ENCODE measurements around the gene ITGAE. TPM values are rescaled to one million over a fixed set of nuclear protein-coding genes. Genes with fewer than 3 reads are reported as not detected.

The ITGAE gene
- 21.9 and 27.0 TPM in 2 replicates for total RNA-seq (2013; cell fraction: nucleolus; rRNA removed)
- total RNA-seq (2014; rRNA removed) (19.6 and 19.7 TPM in 2 replicates), total RNA-seq (2014; rRNA removed; fragmentation: Illumina TruSeq; extraction: Trizol) (19.1 and 21.7 TPM in 2 replicates), total RNA-seq (2021) (13.1 and 13.6 TPM in 2 replicates), polyA plus RNA-seq (2011; rRNA removed) (41.3 TPM in 2 replicates), polyA plus RNA-seq (2014; fragmentation: Illumina TruSeq; extraction: Trizol) (19.2 and 19.4 TPM in 2 replicates), polyA plus RNA-seq (2014; fragmentation: Nextera tagmentation; extraction: Ambion mirVana) (100 to 1,000 TPM; 145 to 161 TPM), polyA plus RNA-seq (2014; rRNA removed) (28.3 and 33.9 TPM in 2 replicates), polyA plus RNA-seq (2016; fragmentation: Nextera tagmentation; extraction: Ambion mirVana) (10 to 100 TPM; 48.0 to 53.0 TPM), polyA minus RNA-seq (2011; rRNA and poly(A)+ RNA removed) (5.2 and 7.2 TPM in 2 replicates), Bru-seq, nascent RNA (percentile 41 among the genes with signal in this experiment), BruChase-seq, experiment 1, labeled RNA remaining after a 6-hour chase (percentile 37 among the genes with signal in this experiment), BruChase-seq, experiment 2, labeled RNA remaining after a 2-hour chase (percentile 37 among the genes with signal in this experiment)
- polyA plus RNA-seq (2011; ENCODE audit: low read depth), result 18.6 TPM
- 26.0 and 26.2 TPM in 2 replicates for polyA plus RNA-seq (2011; cell fraction: cytosol; rRNA removed)
- polyA plus RNA-seq (2011; cell fraction: nucleus; rRNA removed), result 20.9 and 21.5 TPM in 2 replicates
- 19.1 and 25.9 TPM in 2 replicates for polyA plus RNA-seq (2012)
- 4.3 and 5.6 TPM in 2 replicates for polyA minus RNA-seq (2011; cell fraction: cytosol; rRNA and poly(A)+ RNA removed)
- 4.6 and 7.5 TPM in 2 replicates for polyA minus RNA-seq (2011; cell fraction: nucleus; rRNA and poly(A)+ RNA removed)
- long read RNA-seq, experiment 1, transcript ITGAE-207 (4 exons, 672 nt), result major isoform, 6 of 10 reads
- long read RNA-seq, experiment 1, partial matches to known transcripts, result 2 of 10 reads
- long read RNA-seq, experiment 1, other reads (novel, unspliced or antisense), result 1 of 10 reads
- long read RNA-seq, experiment 2, transcript ITGAE-207 (4 exons, 672 nt), result major isoform, 38 of 50 reads
- long read RNA-seq, experiment 2, transcript ITGAE-202 (5 exons, 721 nt), result minor isoform, 5 of 50 reads
- long read RNA-seq, experiment 2, partial matches to known transcripts, result 1 of 50 reads
- long read RNA-seq, experiment 2, other reads (novel, unspliced or antisense), result 5 of 50 reads

- peaks cover 52% of the 10 kb centered on the region for H3K4me1 ChIP-seq (ENCODE audit: control insufficient read depth, insufficient read depth, low read length)
- no peak within 1 kb of the TSS for H2AFZ ChIP-seq (ENCODE audit: control insufficient read depth, low read depth, low read length)
- no peaks in the 10 kb centered on the region for H3K36me3 ChIP-seq (ENCODE audit: control insufficient read depth in 2 of 2, insufficient read depth in 2 of 2, low read length in 1 of 2)
- FAIRE-seq (no peak), ATAC-seq (no peak), DNase-seq (ENCODE audit: low read depth, low spot score) (no peak)
- intact Hi-C loops (cut with micrococcal nuclease; ENCODE audit: unreplicated experiment) (no loop called here), in situ Hi-C loops (cut with MboI) (no loop called here)
- no peak within 1 kb of the TSS for H3K4me3 ChIP-seq
- ChIA-PET SMC1A (ENCODE audit: uncharacterized antibody, unreplicated experiment) (interaction anchor here (1.4 kb wide), 1 partner anchor 63 kb away, joined by 4 read pairs; no protein-coding TSS in a partner anchor), POLR2A (no interaction called here), CTCF (interaction anchor here (1.3 kb wide), 1 partner anchor 68 kb away, joined by 3 read pairs; no protein-coding TSS in a partner anchor), RAD21 (ENCODE audit: unreplicated experiment) (no interaction called here)
- 95% methylated on average over 17 of the region's 17 CpGs for WGBS (ENCODE audit: insufficient coverage, insufficient replicate concordance, low lambda C conversion rate, missing lambda C conversion rate)
- no peaks in the 10 kb centered on the region for H3K9me3 ChIP-seq (replicated peaks; ENCODE audit: control insufficient read depth, insufficient read depth, low read length)
- no TSS peak for BruUV-seq (replicated peaks)
- H3K4me2 ChIP-seq (ENCODE audit: control insufficient read depth, insufficient read depth), result no peak within 1 kb of the TSS
- H3K9ac ChIP-seq (ENCODE audit: control insufficient read depth, insufficient read depth, low read length), result no peak within 1 kb of the TSS
- H4K20me1 ChIP-seq (ENCODE audit: control insufficient read depth, insufficient read depth), result no peaks in the 10 kb centered on the region
- no peaks in the 10 kb centered on the region for H3K27me3 ChIP-seq (replicated peaks in 1 of 2; ENCODE audit: control insufficient read depth in 2 of 2, insufficient read depth in 2 of 2, low read length in 1 of 2)
- no peak within 1 kb of the TSS for H3K27ac ChIP-seq (ENCODE audit: control insufficient read depth, insufficient read depth)
- no peaks in the 10 kb centered on the region for H3K79me2 ChIP-seq (ENCODE audit: control insufficient read depth, insufficient read depth, low read length)
- TF ChIP-seq CBX5 (IDR thresholded peaks at IDR 0.05; ENCODE audit: low read depth) (no peak), RAD51 (IDR thresholded peaks at IDR 0.05) (no peak), BMI1 (IDR thresholded peaks at IDR 0.05; ENCODE audit: borderline replicate concordance) (no peak), TAF1 (IDR thresholded peaks at IDR 0.05; ENCODE audit: borderline replicate concordance, low read depth, low read length) (no peak), ZBTB4 (CRISPR knock-in tag; IDR thresholded peaks at IDR 0.05) (no peak), LARP7 (IDR thresholded peaks at IDR 0.05) (no peak), SUPT20H (IDR thresholded peaks at IDR 0.05; ENCODE audit: borderline replicate concordance, control insufficient read depth, low read depth, low read length) (no peak), FOXK2 (IDR thresholded peaks at IDR 0.05) (no peak), HCFC1 (IDR thresholded peaks at IDR 0.05; ENCODE audit: low read length) (no peak), CHD2 (IDR thresholded peaks at IDR 0.05; ENCODE audit: borderline replicate concordance, low read depth, low read length) (no peak), KDM1A (IDR thresholded peaks at IDR 0.05; ENCODE audit: borderline replicate concordance) (no peak), CEBPZ (IDR thresholded peaks at IDR 0.05; ENCODE audit: low read depth, low read length) (no peak)
These were observed at the start of gene ITGAE for GRCh38 chr17:3800362-3801271. ITGAE (minus strand) TSS chr17:3801188; CDS start chr17:3801144, 44 bp downstream.

Measured in GM12878 (cell line).